DND-41 (cell line): Measurements from ENCODE around the gene ZNF142.

Experiments
- CTCF ChIP-seq: IDR thresholded peaks from 2 replicates; pipeline ENCODE4 v1.5.1; 2012; ENCODE audit warnings: borderline replicate concordance, low read length, moderate library complexity, mild to moderate bottlenecking; ENCODE audit not compliant: poor library complexity, severe bottlenecking; ENCODE audit errors: extremely low read depth
- EZH2 ChIP-seq: IDR thresholded peaks from 3 replicates; pipeline ENCODE4 v1.6.1; 2012; ENCODE audit warnings: borderline replicate concordance, low read depth, mild to moderate bottlenecking, moderate library complexity, low read length, inconsistent platforms; ENCODE audit not compliant: severe bottlenecking

- TF ChIP-seq CTCF: no peak
- TF ChIP-seq EZH2: no peak
Observed at GRCh38 chr2:218621007-218621406, 38.4 kb downstream of the ZNF142 start.
